AML-193 (cell line): Measurements from ENCODE around the gene FICD.

Source experiments
- DNase-seq, 2 experiments: peaks; one replicate each; lab custom pipeline; 2025; lab: John Stamatoyannopoulos, UW

Gene FICD

GRCh38 chr12:108502922-108503321, 12.2 kb upstream of the FICD start:
- no peak for DNase-seq

DNA sequence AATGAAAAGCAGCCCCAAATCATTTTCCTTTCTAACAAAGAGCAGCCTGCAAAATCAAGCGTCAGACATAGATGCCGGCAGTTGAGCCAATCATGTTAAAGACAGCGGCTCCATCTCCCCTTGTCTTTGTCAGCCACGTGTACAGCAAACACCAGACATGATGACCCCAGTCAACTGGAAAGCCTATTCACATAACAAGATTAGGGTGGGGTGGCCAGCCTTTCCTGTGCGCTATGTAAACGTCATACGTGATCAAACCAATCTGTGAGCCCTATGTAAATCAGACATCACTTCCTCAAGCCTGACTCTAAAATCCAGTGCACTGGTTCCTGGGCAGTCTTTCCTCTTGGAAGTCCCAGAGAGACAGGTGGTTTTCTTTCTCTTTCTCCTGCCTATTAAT, 9.9 kb upstream of the FICD start:
- no peak for DNase-seq

- no peak for DNase-seq
These were observed 7.0 kb upstream of the FICD start for GRCh38 chr12:108507971-108508642.

DNA sequence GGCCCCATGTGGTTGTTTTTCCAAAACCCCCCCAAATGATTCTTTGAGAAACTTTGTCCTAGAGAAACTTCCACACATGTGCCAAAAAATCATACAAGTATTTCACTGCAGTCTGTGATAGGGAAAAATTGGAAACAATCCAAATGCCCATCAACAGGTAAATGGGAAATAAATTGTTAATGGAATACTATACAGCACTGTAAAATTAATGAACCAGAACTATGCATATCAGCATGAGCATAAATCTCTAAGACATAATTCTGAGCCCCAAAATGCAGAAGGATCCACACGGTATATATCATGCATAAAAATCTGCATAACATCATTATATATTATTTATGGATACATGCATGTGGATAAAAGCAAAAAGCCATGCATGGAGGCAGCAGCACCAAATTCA, 5.3 kb upstream of the FICD start:
- no peak for DNase-seq

DNA sequence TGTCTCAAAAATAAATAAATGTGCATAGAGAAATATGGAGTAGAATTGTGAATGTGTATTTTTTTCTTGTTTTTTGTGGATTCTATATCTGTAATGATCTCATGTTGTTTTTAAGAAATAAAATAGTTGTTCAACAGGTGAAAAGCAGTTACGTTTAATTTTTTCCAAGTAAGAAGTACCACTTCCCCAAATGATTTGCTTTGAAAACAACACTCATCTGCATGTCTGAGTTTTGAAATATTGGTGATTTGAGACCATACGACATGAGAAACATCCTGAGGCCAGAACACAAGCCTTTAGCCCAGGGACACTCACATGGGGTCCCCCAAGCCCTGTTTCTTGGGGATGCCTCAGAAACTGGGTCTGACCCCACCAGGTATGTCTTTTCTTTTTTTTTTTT, 4.2 kb upstream of the FICD start:
- DNase-seq = no peak

GRCh38 chr12:108511633-108512540, 3.2 kb upstream of the FICD start:
- peak; percentile 45 to 72 for DNase-seq

GRCh38 chr12:108514468-108514972, 557 bp upstream of the FICD start:
- DNase-seq = peak in 1 of 2 experiments; percentile 37

DNA sequence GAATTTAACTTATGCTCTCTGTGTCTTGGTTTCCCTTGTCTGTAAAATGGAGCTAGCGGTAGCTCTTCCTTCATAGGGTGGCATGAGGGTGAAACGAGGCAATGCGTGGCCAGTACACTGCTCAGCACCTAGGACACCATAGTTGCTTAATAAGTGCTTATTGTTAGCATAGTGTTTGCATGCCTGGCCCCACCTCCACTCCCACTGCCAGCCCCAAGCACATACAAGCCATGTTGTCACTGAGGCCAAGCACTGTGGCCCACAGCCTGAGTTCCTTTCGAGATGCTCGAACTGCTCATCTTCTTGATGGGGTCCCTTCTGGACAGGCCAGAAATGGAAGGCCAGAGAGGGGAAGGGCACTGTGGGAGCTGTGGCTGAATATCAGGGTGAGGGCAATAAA, 839 bp downstream of the FICD start:
- no peak for DNase-seq

- peak in 1 of 2 experiments; percentile 2 for DNase-seq
These were observed 1.6 kb downstream of the FICD start for GRCh38 chr12:108516511-108517275.

GRCh38 chr12:108517288-108518100, 2.4 kb downstream of the FICD start:
- no peak for DNase-seq

DNA sequence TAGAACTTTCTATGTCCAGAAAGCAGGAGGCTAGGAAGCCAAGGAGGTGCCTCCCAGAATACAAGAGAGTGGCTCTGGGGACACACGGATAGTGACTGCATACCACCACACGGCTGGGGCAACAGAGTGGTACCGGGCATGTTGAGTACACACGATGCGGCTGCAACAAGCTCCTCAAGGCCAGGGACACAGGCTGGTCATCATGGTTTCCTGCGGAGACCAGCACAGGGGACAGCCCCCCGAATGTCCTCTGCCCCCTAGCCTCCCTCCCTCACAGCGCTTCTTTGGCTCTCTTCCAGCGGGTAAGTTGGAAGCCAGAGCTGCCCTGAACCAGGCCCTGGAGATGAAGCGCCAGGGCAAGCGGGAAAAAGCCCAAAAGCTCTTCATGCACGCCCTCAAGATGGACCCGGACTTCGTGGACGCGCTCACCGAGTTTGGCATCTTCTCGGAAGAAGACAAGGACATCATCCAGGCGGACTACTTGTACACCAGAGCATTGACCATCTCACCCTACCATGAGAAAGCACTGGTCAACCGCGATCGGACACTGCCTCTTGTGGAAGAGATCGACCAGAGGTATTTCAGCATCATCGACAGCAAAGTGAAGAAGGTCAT, 3.1 kb downstream of the FICD start:
- no peak for DNase-seq

DNA sequence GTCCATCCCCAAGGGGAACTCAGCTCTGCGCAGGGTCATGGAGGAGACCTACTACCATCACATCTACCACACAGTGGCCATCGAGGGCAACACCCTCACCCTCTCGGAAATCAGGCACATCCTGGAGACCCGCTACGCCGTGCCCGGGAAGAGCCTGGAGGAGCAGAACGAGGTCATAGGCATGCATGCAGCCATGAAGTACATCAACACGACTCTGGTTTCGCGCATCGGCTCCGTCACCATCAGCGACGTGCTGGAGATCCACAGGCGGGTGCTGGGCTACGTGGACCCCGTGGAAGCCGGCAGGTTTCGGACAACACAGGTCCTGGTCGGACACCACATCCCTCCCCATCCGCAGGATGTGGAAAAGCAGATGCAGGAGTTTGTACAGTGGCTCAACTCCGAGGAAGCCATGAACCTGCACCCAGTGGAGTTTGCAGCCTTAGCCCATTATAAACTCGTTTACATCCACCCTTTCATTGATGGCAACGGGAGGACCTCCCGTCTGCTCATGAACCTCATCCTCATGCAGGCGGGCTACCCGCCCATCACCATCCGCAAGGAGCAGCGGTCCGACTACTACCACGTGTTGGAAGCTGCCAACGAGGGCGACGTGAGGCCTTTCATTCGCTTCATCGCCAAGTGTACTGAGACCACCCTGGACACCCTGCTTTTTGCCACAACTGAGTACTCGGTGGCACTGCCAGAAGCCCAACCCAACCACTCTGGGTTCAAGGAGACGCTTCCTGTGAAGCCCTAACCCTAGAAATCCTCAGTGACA, 3.8 kb downstream of the FICD start:
- DNase-seq = no peak

DNA sequence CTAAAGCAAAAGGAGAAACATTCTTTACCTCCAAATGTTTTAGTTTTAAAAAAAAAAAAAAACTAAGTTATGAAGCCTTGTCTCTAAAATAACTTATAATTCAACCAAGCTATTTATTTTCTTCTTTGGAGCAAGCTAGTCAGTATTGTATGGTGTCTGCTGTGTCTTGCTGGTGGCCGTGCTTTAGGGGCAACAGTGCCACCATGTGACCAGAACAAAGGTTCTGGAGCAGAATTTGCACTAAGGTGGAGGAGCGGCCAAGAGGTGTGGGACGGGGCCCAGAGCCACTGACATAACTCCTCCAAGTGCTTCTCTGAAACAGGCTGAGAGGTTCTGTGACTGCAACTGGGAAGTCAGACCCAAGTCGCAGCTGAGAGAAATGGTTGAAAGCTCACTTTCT, 4.5 kb downstream of the FICD start:
- no peak for DNase-seq

DNA sequence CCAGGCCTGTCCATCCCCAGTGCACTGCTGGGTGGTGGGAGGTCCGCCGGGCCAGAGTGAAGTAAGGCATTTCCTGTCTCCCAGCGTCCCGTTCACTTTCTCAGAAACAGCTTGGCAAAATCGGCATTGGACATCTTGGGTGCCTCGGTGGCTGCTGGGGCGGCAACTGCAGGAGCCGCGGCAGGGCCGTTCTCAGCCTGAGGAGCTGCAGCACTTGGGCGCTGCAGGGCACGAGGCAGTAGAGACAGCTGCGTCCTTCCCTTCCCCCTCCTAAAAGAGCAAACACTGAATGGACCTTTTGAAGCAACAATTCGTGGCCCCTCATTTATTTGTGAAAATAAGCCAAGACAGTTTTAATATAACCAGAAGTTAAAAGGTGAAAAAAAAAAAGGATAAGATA, 8.3 kb downstream of the FICD start:
- DNase-seq = no peak

DNA sequence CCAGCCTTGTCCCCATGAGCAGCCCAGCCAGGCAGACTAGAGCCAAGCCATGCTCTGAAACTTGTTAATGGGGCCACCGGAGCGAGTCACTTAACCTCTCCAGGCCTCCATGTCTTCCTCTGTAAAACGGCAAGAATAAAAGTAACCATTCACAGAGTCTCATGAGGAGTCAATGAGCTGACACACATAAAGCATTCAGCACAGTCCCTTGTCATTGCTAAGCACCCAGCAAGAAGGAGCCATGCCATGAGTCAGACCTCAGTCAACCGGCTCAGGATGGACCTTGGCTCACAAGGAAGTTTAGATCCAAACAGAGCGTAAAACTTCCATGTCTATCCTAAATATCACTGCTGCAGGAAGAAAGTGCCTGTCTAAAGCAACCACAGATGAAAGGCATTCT, 10.6 kb downstream of the FICD start:
- DNase-seq = no peak

DNA sequence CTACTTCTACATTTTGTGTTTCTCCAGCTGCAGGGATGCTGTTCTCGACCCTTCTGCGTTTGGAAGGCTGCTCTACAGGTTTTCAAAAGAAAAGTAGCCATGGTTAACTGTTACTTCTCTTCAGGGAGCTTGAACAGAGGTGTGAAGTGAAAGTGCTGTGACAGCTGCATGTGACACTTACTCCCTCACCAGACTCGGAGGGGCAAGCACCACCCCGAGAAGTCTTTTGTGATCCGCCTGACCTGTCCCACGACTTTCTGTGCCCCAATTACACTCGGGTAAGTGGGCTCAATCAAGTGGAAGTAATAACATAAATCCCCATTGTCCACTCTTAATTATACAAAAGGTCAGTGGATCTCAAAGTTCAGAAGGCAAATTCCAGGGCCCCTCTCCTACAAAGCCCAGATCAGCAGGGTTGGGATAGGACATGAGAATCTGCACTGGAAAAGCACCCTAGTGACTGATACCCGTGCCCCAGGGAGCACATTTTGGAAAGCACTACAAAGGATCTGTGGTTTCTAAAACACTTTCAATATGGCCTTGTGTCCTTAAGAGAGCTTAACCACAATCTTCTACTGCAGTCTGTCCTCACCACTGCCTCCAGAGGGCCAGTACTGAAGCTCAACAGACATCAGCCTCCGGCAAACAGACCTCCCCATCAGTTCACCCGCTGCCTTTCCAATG, 11.5 kb downstream of the FICD start:
- DNase-seq = no peak

DNA sequence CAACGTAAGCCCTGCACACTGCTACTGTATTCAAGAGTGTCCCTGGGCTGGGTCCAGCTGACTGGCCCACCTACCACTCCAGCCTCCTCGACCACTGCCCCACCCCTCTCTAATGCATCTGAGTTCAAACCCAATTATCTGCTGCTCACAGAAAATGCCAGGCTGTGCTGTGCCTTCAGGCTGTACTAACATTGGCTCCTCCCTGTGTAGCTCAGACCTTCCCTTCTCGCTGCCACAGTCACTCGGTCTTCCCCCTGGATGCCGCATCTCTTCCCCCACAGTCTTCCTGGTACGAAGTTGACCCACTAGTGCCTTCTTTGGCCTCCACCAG, 12.1 kb downstream of the FICD start:
- no peak for DNase-seq

- DNase-seq = no peak
These were observed 15.1 kb downstream of the FICD start for GRCh38 chr12:108530161-108530560.

DNA sequence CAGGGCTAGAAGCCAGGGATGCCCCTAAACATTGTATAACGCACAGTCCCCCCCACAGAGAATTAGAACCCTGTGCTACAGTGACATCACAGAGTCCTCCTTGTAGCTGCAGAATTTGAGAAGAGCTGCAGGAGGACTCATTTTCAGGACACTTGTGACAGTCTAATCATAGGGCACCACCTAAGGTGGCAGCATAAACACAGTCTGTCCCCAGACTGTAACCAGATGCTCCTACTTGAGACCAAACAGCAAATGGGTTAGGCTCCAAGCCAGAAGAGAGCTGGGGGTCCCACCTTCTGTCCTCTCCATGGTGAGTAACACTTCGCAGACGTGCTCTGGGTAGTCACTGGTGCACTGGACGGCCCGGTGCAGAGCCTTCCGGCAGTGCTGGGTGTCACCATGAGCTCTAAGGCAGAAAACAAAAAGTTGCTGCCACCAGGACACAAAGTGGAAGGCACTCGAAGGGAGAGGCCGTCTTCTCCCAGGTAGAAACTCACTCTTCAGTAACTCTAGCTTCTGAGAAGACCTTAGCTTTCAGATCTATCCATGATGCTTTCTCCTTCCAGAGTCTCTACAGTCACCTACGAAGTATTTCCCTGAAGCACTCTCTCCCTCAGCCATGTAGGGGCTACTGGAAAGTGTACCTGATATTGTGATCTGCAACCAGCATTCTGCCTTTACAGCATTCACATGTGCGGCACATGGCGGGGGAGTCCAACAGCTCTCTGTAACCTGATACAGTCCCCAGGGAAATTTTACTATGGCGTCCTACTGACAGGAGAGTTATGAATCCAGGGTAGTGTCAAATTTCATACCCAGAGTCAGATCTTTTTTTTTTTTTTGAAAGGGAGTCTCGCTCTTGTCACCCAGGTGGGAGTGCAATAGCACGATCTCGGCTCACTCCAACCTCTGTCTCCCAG, 17.1 kb downstream of the FICD start:
- DNase-seq = no peak
